ENCODE results near the gene MAJIN.

DNA sequence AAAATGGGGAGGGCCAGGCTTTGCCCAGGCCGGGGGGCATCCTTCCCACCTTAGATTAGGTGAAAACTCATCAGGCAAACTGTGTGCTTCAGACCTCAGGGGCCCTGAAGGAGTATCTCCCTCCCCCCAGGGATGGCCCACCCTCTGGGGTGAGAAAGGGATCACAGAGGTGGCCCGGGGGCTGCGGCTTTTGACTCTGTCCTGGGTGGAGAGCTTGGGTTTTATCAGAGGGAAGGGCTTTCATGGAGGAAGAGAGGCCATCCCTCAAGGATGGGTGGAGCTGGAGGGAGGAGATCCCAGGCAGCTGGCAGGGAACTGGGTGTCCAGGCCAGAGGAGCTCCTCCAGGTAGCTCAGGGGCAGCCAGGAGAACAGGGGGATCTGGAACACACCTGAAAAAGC, 50.5 kb downstream of the MAJIN start:
- TF ChIP-seq, protein P1, sequence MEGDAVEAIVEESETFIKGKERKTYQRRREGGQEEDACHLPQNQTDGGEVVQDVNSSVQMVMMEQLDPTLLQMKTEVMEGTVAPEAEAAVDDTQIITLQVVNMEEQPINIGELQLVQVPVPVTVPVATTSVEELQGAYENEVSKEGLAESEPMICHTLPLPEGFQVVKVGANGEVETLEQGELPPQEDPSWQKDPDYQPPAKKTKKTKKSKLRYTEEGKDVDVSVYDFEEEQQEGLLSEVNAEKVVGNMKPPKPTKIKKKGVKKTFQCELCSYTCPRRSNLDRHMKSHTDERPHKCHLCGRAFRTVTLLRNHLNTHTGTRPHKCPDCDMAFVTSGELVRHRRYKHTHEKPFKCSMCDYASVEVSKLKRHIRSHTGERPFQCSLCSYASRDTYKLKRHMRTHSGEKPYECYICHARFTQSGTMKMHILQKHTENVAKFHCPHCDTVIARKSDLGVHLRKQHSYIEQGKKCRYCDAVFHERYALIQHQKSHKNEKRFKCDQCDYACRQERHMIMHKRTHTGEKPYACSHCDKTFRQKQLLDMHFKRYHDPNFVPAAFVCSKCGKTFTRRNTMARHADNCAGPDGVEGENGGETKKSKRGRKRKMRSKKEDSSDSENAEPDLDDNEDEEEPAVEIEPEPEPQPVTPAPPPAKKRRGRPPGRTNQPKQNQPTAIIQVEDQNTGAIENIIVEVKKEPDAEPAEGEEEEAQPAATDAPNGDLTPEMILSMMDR (IDR thresholded peaks at IDR 0.05) = no peak
- TF ChIP-seq POLR2A (IDR thresholded peaks at IDR 0.05) = no peak

Data from prostate gland (tissue), 2 donors.